Neural cell (in vitro differentiated cells): ENCODE measurements around the gene PTPRN2. TPM values are rescaled to one million over a fixed set of nuclear protein-coding genes. Genes with fewer than 3 reads are reported as not detected.

Experiments
- H2AFZ ChIP-seq: fragments of 200-600, 300-800 bp; sonication (generic), shearing (Covaris generic); 2 replicates; pipeline ENCODE4 v1.6.0; 2014; ENCODE audit warnings: low read depth, mild to moderate bottlenecking, antibody characterized with exemption, low read length, moderate library complexity
- H3F3A ChIP-seq: fragments of 200-600 bp; shearing (Covaris generic); 2 replicates; pipeline ENCODE4 v1.6.1; 2016; ENCODE audit warnings: mild to moderate bottlenecking, moderate library complexity, mixed read lengths, antibody characterized with exemption, low read length; ENCODE audit not compliant: insufficient read depth, poor library complexity, severe bottlenecking
- H3K27ac ChIP-seq: fragments of 200-600, 300-800 bp; sonication (generic), shearing (Covaris generic); 2 replicates; pipeline ENCODE4 v1.5.1; 2014; ENCODE audit warnings: mild to moderate bottlenecking, low read length, moderate library complexity
- H3K27me3 ChIP-seq: fragments of 300-800, 200-600 bp; sonication (generic), shearing (Covaris generic); 2 replicates; pipeline ENCODE4 v1.6.0; 2014; ENCODE audit warnings: mild to moderate bottlenecking, low read depth, low read length, moderate library complexity; ENCODE audit not compliant: insufficient read depth
- H3K36me3 ChIP-seq: fragments of 300-800, 200-600 bp; sonication (generic), shearing (Covaris generic); 2 replicates; pipeline ENCODE4 v1.5.1; 2014; ENCODE audit warnings: mild to moderate bottlenecking, antibody characterized with exemption, low read length, moderate library complexity; ENCODE audit not compliant: insufficient read depth
- H3K4me2 ChIP-seq: fragments of 300-800, 200-600 bp; sonication (generic), shearing (Covaris generic); 2 replicates; pipeline ENCODE4 v1.6.0; 2014; ENCODE audit warnings: mild to moderate bottlenecking, low read length
- H3K4me3 ChIP-seq: fragments of 300-800, 200-600 bp; sonication (generic), shearing (Covaris generic); 2 replicates; pipeline ENCODE4 v1.5.1; 2014; ENCODE audit warnings: mild to moderate bottlenecking, low read length, moderate library complexity
- H3K79me2 ChIP-seq: fragments of 200-600 bp; shearing (Covaris generic); replicated peaks from 2 replicates; pipeline ENCODE4 v1.6.0; 2014; ENCODE audit warnings: mild to moderate bottlenecking, low read length, moderate library complexity; ENCODE audit not compliant: insufficient read depth
- H3K9ac ChIP-seq: fragments of 300-800, 200-600 bp; sonication (generic), shearing (Covaris generic); 2 replicates; pipeline ENCODE4 v1.6.1; 2016; ENCODE audit warnings: mild to moderate bottlenecking, low read length, mixed read lengths
- H3K9me2 ChIP-seq: fragments of 200-600 bp; shearing (Covaris generic); 2 replicates; pipeline ENCODE4 v1.6.1; 2016; ENCODE audit warnings: mild to moderate bottlenecking, low read length, mixed read lengths; ENCODE audit not compliant: insufficient read depth
- H3K9me3 ChIP-seq: fragments of 200-600, 300-800 bp; sonication (generic), shearing (Covaris generic); 2 replicates; pipeline ENCODE4 v1.6.1; 2016; ENCODE audit warnings: mild to moderate bottlenecking, mixed run types, low read length, moderate library complexity, mixed read lengths
- H4K20me1 ChIP-seq: fragments of 200-600 bp; shearing (Covaris generic); 2 replicates; pipeline ENCODE4 v1.6.1; 2016; ENCODE audit warnings: mild to moderate bottlenecking, mixed run types; ENCODE audit not compliant: insufficient read depth
- CTCF ChIP-seq: fragments of 450-650 bp; IDR thresholded peaks from 2 replicates; pipeline ENCODE4 v1.5.1; 2014; ENCODE audit warnings: antibody characterized with exemption, mild to moderate bottlenecking, moderate library complexity; ENCODE audit not compliant: poor library complexity, severe bottlenecking
- EP300 ChIP-seq: fragments of 450-650 bp; conservative IDR thresholded peaks from 2 replicates; pipeline ENCODE4 v1.6.1; 2014; ENCODE audit warnings: antibody characterized with exemption, mild to moderate bottlenecking, moderate library complexity; ENCODE audit not compliant: poor library complexity, severe bottlenecking
- EZH2 ChIP-seq: fragments of 200-600, 300-800 bp; shearing (Covaris generic), sonication (generic); IDR thresholded peaks from 2 replicates; pipeline ENCODE4 v1.6.1; 2014; ENCODE audit warnings: antibody characterized with exemption, low read length, borderline replicate concordance, mild to moderate bottlenecking; ENCODE audit not compliant: insufficient read depth, poor library complexity, severe bottlenecking
- MXI1 ChIP-seq: fragments of 450-650 bp; conservative IDR thresholded peaks from 2 replicates; pipeline ENCODE4 v1.6.1; 2014; ENCODE audit warnings: antibody characterized with exemption, mild to moderate bottlenecking; ENCODE audit not compliant: poor library complexity, severe bottlenecking
- POLR2AphosphoS5 ChIP-seq: IDR thresholded peaks from 2 replicates; pipeline ENCODE4 v1.6.1; 2012
- RAD21 ChIP-seq: fragments of 450-650 bp; conservative IDR thresholded peaks from 2 replicates; pipeline ENCODE4 v1.6.1; 2014; ENCODE audit warnings: antibody characterized with exemption, mild to moderate bottlenecking, moderate library complexity
- REST ChIP-seq: IDR thresholded peaks from 2 replicates; pipeline ENCODE4 v1.6.1; 2012; ENCODE audit warnings: borderline replicate concordance
- SMC3 ChIP-seq: fragments of 450-650 bp; conservative IDR thresholded peaks from 2 replicates; pipeline ENCODE4 v1.6.1; 2014; ENCODE audit warnings: antibody characterized with exemption, mild to moderate bottlenecking, moderate library complexity; ENCODE audit not compliant: poor library complexity
- TAF1 ChIP-seq: IDR thresholded peaks from 2 replicates; pipeline ENCODE4 v1.6.1; 2012; ENCODE audit warnings: low read depth
- polyA plus RNA-seq: library from polyadenylated mRNA; depleted of rRNA; stranded (reverse); fragments of >200 nt; gene quantifications from 2 replicates; pipeline ENCODE4 v1.2.3, GENCODE V29; 2014

Gene PTPRN2
- polyA plus RNA-seq, 1 donor from 2014 or later: 31.0 TPM

GRCh38 chr7:158120716-158121115, 466.9 kb downstream of the PTPRN2 start:
- Histone ChIP-seq H3K4me2 (no peak overlapping the region), H2AFZ (no peak overlapping the region), H3K9me3 (peaks cover 27% of the 10 kb centered on the region), H4K20me1 (no peaks in the 10 kb centered on the region), H3K4me3 (no peak overlapping the region), H3K9ac (no peak overlapping the region), H3K79me2 (no peaks in the 10 kb centered on the region), H3K9me2 (no peaks in the 10 kb centered on the region), H3F3A (no peaks in the 10 kb centered on the region), H3K36me3 (no peaks in the 10 kb centered on the region), H3K27me3 (no peaks in the 10 kb centered on the region), H3K27ac (no peak overlapping the region)
- TF ChIP-seq SMC3 (no peak), EP300 (no peak), EZH2 (no peak)

GRCh38 chr7:158120316-158120715, 467.3 kb downstream of the PTPRN2 start:
- Histone ChIP-seq H3K4me2 (no peak overlapping the region), H4K20me1 (no peaks in the 10 kb centered on the region), H3K9ac (no peak overlapping the region), H2AFZ (no peak overlapping the region), H3K4me3 (no peak overlapping the region), H3K79me2 (no peaks in the 10 kb centered on the region), H3K9me2 (no peaks in the 10 kb centered on the region), H3F3A (no peaks in the 10 kb centered on the region), H3K9me3 (peaks cover 27% of the 10 kb centered on the region), H3K27me3 (no peaks in the 10 kb centered on the region), H3K27ac (no peak overlapping the region), H3K36me3 (no peaks in the 10 kb centered on the region)
- TF ChIP-seq TAF1 (no peak), POLR2AphosphoS5 (no peak), EZH2 (no peak), MXI1 (no peak), REST (no peak), CTCF (no peak), SMC3 (no peak), EP300 (no peak), RAD21 (no peak)
